AG09309 (cell line): ENCODE measurements around the gene CCL2.

Experiments
- DNase-seq: peaks from one replicate; pipeline ENCODE4 v3.0.0-alpha.2; 2010; ENCODE audit warnings: low read depth
- H3K4me3 ChIP-seq: 2 replicates; pipeline ENCODE4 v1.5.1; 2011; ENCODE audit warnings: mild to moderate bottlenecking, low read depth, low read length, moderate library complexity; ENCODE audit not compliant: control insufficient read depth
- TF ChIP-seq, protein P1 (sequence below): IDR thresholded peaks from 2 replicates; pipeline ENCODE4 v1.5.1; 2011; ENCODE audit warnings: mild to moderate bottlenecking, low read depth, low read length, inconsistent platforms; ENCODE audit not compliant: insufficient read depth, control insufficient read depth; ENCODE audit errors: missing control alignments

Gene CCL2

DNA sequence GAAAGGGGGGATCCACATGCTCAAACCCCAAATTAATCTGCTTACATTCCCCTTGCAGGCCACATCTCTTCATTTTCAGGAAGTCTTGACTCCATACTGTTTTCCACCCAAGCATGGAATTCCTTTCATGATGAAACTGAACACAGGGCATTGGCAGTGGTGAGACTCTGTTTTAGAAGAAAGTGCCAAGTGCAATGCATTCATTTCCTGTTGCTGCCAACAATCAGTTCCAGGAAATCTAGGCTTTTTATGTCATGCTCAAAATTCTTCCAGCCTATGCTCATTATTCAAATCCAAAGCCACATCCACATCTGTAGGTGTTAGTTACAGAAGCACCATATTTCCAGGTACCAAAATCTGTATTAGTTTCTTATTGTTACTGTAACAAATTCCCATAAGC lies 4.1 kb downstream of the CCL2 start:
- H3K4me3 ChIP-seq, result no peak overlapping the region
- DNase-seq, result no peak
- TF ChIP-seq, protein P1, sequence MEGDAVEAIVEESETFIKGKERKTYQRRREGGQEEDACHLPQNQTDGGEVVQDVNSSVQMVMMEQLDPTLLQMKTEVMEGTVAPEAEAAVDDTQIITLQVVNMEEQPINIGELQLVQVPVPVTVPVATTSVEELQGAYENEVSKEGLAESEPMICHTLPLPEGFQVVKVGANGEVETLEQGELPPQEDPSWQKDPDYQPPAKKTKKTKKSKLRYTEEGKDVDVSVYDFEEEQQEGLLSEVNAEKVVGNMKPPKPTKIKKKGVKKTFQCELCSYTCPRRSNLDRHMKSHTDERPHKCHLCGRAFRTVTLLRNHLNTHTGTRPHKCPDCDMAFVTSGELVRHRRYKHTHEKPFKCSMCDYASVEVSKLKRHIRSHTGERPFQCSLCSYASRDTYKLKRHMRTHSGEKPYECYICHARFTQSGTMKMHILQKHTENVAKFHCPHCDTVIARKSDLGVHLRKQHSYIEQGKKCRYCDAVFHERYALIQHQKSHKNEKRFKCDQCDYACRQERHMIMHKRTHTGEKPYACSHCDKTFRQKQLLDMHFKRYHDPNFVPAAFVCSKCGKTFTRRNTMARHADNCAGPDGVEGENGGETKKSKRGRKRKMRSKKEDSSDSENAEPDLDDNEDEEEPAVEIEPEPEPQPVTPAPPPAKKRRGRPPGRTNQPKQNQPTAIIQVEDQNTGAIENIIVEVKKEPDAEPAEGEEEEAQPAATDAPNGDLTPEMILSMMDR, result no peak

DNA sequence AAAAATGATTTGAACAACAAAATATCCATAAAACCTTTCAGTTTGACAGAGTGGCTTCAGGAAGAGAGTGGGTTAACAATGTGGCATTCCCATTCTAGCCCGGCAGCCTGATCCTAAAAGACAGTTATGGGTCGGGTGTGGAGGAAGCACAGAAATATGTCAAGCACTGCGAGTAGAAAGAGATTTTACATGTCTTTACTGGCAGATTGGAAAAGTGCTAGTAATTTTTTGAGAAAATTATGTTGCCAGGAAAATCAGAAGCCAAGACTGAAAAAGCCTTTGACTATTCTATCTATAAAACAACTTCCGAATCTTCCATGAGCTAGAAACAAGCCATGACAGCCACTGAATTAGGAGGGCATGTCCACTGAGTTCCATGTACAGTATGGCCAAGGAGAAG lies 5.8 kb downstream of the CCL2 start:
- TF ChIP-seq, protein P1, result no peak
- no peak overlapping the region for H3K4me3 ChIP-seq
- DNase-seq, result no peak

- TF ChIP-seq, protein P1, result no peak
- no peak overlapping the region for H3K4me3 ChIP-seq
- no peak for DNase-seq
These were observed 6.7 kb downstream of the CCL2 start for GRCh38 chr17:34261568-34262337.

GRCh38 chr17:34265711-34266110 lies 10.6 kb downstream of the CCL2 start:
- no peak for DNase-seq
- TF ChIP-seq, protein P1, result no peak
- H3K4me3 ChIP-seq, result no peak overlapping the region

DNA sequence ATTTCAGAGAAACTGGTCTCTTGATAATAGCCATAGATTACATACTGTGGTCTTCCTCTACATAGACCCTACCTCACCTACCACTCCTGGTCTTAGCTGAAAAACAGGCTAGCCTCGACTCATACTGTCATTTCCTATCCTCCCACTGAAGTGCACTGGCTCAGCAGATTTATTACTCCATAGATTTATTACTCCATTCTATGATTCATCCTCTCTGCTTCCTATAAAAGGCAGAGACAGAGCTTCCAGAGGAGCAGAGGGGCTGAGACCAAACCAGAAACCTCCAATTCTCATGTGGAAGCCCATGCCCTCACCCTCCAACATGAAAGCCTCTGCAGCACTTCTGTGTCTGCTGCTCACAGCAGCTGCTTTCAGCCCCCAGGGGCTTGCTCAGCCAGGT lies 14.9 kb downstream of the CCL2 start, which contains the start of gene CCL7:
Gene CCL7, plus strand, starts transcription at position 253 of the 400 bp plus-strand sequence. Its CDS starts 70 bp downstream, at position 323.
- no peak for DNase-seq
- H3K4me3 ChIP-seq, result no peak within 1 kb of the TSS
- TF ChIP-seq, protein P1, result no peak

GRCh38 chr17:34275881-34276280 lies 20.8 kb downstream of the CCL2 start:
- DNase-seq, result peak; percentile 73
- TF ChIP-seq, protein P1, result no peak
- H3K4me3 ChIP-seq, result no peak overlapping the region
